HepG2 (cell line): ENCODE data around the gene ZBP1. TPM values are rescaled to one million over a fixed set of nuclear protein-coding genes. Genes with fewer than 3 reads are reported as not detected.

Experiments used
- CBX5 ChIP-seq: sonication (generic); formaldehyde crosslinking; IDR thresholded peaks from 2 replicates; pipeline ENCODE4 v1.4.0; 2020; ENCODE audit warnings: missing genetic modification reagents, borderline replicate concordance
- ETV5 ChIP-seq: IDR thresholded peaks from 2 replicates; pipeline ENCODE4 v1.6.1; 2018; ENCODE audit warnings: missing biosample characterization, missing genetic modification reagents, inconsistent platforms, borderline replicate concordance
- FOSL1 ChIP-seq: sonication (generic); formaldehyde crosslinking; IDR thresholded peaks from 2 replicates; pipeline ENCODE4 v1.9.0; 2021; ENCODE audit warnings: missing genetic modification reagents, borderline replicate concordance
- HNRNPLL ChIP-seq: fragments of 200-400 bp; formaldehyde crosslinking; IDR thresholded peaks from 2 replicates; pipeline ENCODE4 v1.6.1; 2017; ENCODE audit warnings: mild to moderate bottlenecking, low read depth, low read length; ENCODE audit not compliant: poor library complexity, severe bottlenecking
- IKZF4 ChIP-seq: sonication (generic); formaldehyde crosslinking; IDR thresholded peaks from 2 replicates; pipeline ENCODE4 v1.5.1; 2020; ENCODE audit warnings: borderline replicate concordance, mild to moderate bottlenecking, low read depth, missing genetic modification reagents; ENCODE audit errors: not compliant biosample characterization
- IRF2 ChIP-seq: IDR thresholded peaks from 2 replicates; pipeline ENCODE4 v1.6.1; 2018; ENCODE audit warnings: missing genetic modification reagents, missing compliant biosample characterization
- ISL2 ChIP-seq: sonication (generic); formaldehyde crosslinking; IDR thresholded peaks from 2 replicates; pipeline ENCODE4 v1.5.0; 2020; ENCODE audit warnings: missing genetic modification reagents
- KLF12 ChIP-seq: sonication (generic); formaldehyde crosslinking; IDR thresholded peaks from 2 replicates; pipeline ENCODE4 v1.4.0; 2020; ENCODE audit warnings: missing genetic modification reagents, borderline replicate concordance
- KLF9 ChIP-seq: IDR thresholded peaks from 2 replicates; pipeline ENCODE4 v1.6.1; 2016; ENCODE audit warnings: low read depth
- MBNL3 ChIP-seq: fragments of 250-450 bp; sonication (Bioruptor Pico); conservative IDR thresholded peaks from 2 replicates; pipeline ENCODE4 v1.8.0; 2022; ENCODE audit warnings: mild to moderate bottlenecking, inconsistent platforms
- MTA3 ChIP-seq: sonication (generic); formaldehyde crosslinking; IDR thresholded peaks from 2 replicates; pipeline ENCODE4 v1.4.0; 2020; ENCODE audit warnings: missing genetic modification reagents
- RNF2 ChIP-seq: fragments of 450-650 bp; conservative IDR thresholded peaks from 2 replicates; pipeline ENCODE4 v1.6.1; 2016; ENCODE audit warnings: low read depth
- SAFB2 ChIP-seq: sonication (generic); formaldehyde crosslinking; IDR thresholded peaks from 2 replicates; pipeline ENCODE4 v1.5.1; 2020; ENCODE audit warnings: missing genetic modification reagents, low read depth, mild to moderate bottlenecking, borderline replicate concordance
- SETDB1 ChIP-seq: sonication (generic); formaldehyde crosslinking; IDR thresholded peaks from 2 replicates; pipeline ENCODE4 v1.5.1; 2020; ENCODE audit warnings: missing genetic modification reagents, mild to moderate bottlenecking, borderline replicate concordance
- SRSF9 ChIP-seq: fragments of 200-400 bp; formaldehyde crosslinking; IDR thresholded peaks from 2 replicates; pipeline ENCODE4 v1.6.1; 2018; ENCODE audit warnings: borderline replicate concordance, mild to moderate bottlenecking, low read depth, low read length; ENCODE audit not compliant: insufficient read depth, poor library complexity, severe bottlenecking
- YEATS4 ChIP-seq: sonication (generic); formaldehyde crosslinking; IDR thresholded peaks from 2 replicates; pipeline ENCODE4 v1.4.0; 2020; ENCODE audit warnings: missing genetic modification reagents, borderline replicate concordance
- ZBTB7B ChIP-seq: sonication (generic); formaldehyde crosslinking; IDR thresholded peaks from 2 replicates; pipeline ENCODE4 v1.4.0; 2020; ENCODE audit warnings: missing genetic modification reagents
- ZFP36 ChIP-seq: fragments of 150-350 bp; IDR thresholded peaks from 2 replicates; pipeline ENCODE4 v1.6.1; 2018; ENCODE audit warnings: borderline replicate concordance, low read length, low read depth; ENCODE audit not compliant: partially characterized antibody
- ZFP36L1 ChIP-seq: sonication (generic); formaldehyde crosslinking; IDR thresholded peaks from 2 replicates; pipeline ENCODE4 v1.8.0; 2022; ENCODE audit warnings: mild to moderate bottlenecking, missing genetic modification reagents, moderate library complexity
- ZFP37 ChIP-seq: sonication (generic); formaldehyde crosslinking; IDR thresholded peaks from 2 replicates; pipeline ENCODE4 v1.4.0; 2020; ENCODE audit warnings: missing genetic modification reagents, borderline replicate concordance
- ZNF660 ChIP-seq: sonication (generic); formaldehyde crosslinking; IDR thresholded peaks from 2 replicates; pipeline ENCODE4 v1.5.1; 2020; ENCODE audit warnings: mild to moderate bottlenecking, low read depth, missing genetic modification reagents, borderline replicate concordance
- polyA plus RNA-seq, 8 experiments: library from polyadenylated mRNA; depleted of rRNA in 3 of 8; stranded (reverse) in 7 of 8; unstranded in 1 of 8; fragments of >200 nt; fragmentation: Illumina TruSeq in 4 of 8; extraction: Trizol in 4 of 8; gene quantifications; 2 replicates each; pipeline versions ENCODE4 v1.2.1 to v1.2.3, GENCODE V29; 2011 to 2016; ENCODE audit warnings: low read depth in 4 of 8, missing spikeins in 1 of 8, mixed read lengths in 1 of 8; ENCODE audit not compliant: insufficient read depth in 1 of 8
- total RNA-seq, 5 experiments: library from RNA; depleted of rRNA; stranded (reverse); fragments of >200 nt; fragmentation: Illumina TruSeq; extraction: Trizol; gene quantifications; 2 replicates each; pipeline ENCODE4 v1.2.3, GENCODE V29; 2016; ENCODE audit warnings: low read depth in 1 of 5
- TF ChIP-seq, protein P1 (sequence below): sonication (generic); formaldehyde crosslinking; IDR thresholded peaks from 2 replicates; pipeline ENCODE4 v1.5.1; 2020; ENCODE audit warnings: missing genetic modification reagents, mild to moderate bottlenecking, borderline replicate concordance
- TF ChIP-seq, protein P2 (sequence below): sonication (generic); formaldehyde crosslinking; IDR thresholded peaks from 2 replicates; pipeline ENCODE4 v1.8.1; 2023; ENCODE audit warnings: mild to moderate bottlenecking, moderate library complexity, missing genetic modification reagents
- TF ChIP-seq, protein P3 (sequence below): IDR thresholded peaks from 2 replicates; pipeline ENCODE4 v1.6.1; 2016

ZBP1 gene
- total and polyA plus RNA-seq, 2 of the 13 experiments (the other 11 are each of a cell fraction or from before 2014, with no cell fraction given) = not detected

DNA sequence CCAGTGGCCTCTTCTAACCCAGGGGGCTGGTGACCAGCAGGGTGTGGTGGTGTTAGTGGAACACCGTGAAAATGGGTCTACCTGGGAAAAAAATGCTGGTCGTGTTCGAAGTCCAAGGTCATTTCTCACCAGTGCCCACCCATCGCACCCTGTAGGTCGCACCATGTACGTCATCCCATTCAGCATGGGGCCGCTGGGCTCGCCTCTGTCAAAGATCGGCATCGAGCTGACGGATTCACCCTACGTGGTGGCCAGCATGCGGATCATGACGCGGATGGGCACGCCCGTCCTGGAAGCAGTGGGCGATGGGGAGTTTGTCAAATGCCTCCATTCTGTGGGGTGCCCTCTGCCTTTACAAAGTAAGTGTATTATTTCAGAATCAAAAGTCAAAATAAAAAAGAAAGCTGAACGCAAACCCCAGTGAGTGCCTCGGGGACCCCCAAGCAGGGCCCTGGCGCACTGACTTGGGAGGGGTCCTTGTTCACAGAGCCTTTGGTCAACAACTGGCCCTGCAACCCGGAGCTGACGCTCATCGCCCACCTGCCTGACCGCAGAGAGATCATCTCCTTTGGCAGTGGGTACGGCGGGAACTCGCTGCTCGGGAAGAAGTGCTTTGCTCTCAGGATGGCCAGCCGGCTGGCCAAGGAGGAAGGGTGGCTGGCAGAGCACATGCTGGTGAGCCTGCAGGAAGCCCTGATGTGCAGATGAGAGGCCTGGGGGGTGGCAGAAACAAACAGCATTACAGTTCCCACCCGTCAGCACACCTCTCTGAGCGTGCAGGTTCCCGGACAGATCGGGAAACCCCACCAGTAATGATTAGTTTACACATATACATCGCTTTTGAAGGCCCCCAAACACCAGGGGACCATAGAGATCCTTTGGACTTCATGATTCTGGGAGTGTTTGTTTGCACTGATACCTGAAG, 57.4 kb downstream of the ZBP1 start (continued):
- TF ChIP-seq, protein P1, sequence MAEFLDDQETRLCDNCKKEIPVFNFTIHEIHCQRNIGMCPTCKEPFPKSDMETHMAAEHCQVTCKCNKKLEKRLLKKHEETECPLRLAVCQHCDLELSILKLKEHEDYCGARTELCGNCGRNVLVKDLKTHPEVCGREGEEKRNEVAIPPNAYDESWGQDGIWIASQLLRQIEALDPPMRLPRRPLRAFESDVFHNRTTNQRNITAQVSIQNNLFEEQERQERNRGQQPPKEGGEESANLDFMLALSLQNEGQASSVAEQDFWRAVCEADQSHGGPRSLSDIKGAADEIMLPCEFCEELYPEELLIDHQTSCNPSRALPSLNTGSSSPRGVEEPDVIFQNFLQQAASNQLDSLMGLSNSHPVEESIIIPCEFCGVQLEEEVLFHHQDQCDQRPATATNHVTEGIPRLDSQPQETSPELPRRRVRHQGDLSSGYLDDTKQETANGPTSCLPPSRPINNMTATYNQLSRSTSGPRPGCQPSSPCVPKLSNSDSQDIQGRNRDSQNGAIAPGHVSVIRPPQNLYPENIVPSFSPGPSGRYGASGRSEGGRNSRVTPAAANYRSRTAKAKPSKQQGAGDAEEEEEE (CRISPR knock-in tag) = 0 out of 2 replicates have a peak, but pooled peaks have one; percentile 60
- TF ChIP-seq MTA3 = no peak
- no peak for TF ChIP-seq ZFP36
- no peak for TF ChIP-seq IKZF4
- no peak for TF ChIP-seq FOSL1 (CRISPR knock-in tag)
- TF ChIP-seq RNF2 = no peak
- TF ChIP-seq IRF2 = no peak
- peak; percentile 36; the same call in 1 of the 2 replicates for TF ChIP-seq SAFB2 (CRISPR knock-in tag)
- TF ChIP-seq, protein P2, sequence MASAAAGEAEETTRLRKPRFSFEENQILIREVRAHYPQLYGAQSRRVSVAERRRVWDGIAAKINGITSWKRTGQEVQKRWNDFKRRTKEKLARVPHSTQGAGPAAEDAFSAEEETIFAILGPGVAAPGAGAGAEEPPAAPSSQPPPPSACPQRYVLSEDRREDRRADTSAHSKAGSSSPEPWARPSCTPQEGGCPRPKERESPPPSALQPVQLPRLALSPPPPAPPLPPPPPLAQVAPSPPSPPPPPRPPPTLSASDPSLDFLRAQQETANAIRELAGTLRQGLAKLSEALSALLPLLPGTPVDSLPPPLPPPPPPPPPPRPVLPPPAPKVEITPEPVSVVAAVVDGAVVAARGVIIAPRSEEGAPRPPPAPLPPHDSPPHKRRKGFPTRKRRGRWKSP (CRISPR knock-in tag) = no peak
- no peak for TF ChIP-seq CBX5 (CRISPR knock-in tag)
- 0 out of 2 replicates have a peak, but pooled peaks have one; percentile 21 for TF ChIP-seq ZFP36L1 (CRISPR knock-in tag)
- no peak for TF ChIP-seq SRSF9
- TF ChIP-seq, protein P3, sequence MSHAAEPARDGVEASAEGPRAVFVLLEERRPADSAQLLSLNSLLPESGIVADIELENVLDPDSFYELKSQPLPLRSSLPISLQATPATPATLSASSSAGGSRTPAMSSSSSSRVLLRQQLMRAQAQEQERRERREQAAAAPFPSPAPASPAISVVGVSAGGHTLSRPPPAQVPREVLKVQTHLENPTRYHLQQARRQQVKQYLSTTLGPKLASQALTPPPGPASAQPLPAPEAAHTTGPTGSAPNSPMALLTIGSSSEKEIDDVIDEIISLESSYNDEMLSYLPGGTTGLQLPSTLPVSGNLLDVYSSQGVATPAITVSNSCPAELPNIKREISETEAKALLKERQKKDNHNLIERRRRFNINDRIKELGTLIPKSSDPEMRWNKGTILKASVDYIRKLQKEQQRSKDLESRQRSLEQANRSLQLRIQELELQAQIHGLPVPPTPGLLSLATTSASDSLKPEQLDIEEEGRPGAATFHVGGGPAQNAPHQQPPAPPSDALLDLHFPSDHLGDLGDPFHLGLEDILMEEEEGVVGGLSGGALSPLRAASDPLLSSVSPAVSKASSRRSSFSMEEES (CRISPR knock-in tag) = no peak
- no peak for TF ChIP-seq ISL2 (CRISPR knock-in tag)
- no peak for TF ChIP-seq KLF9 (CRISPR knock-in tag)
- TF ChIP-seq MBNL3 (CRISPR knock-in tag) = no peak
- TF ChIP-seq YEATS4 (CRISPR knock-in tag) = no peak
- no peak for TF ChIP-seq ETV5
- no peak for TF ChIP-seq ZNF660
- no peak for TF ChIP-seq HNRNPLL
- TF ChIP-seq ZBTB7B (CRISPR knock-in tag) = no peak
- TF ChIP-seq KLF12 = no peak
- no peak for TF ChIP-seq ZFP37 (CRISPR knock-in tag)
- no peak for TF ChIP-seq SETDB1
